Astrocyte (in vitro differentiated cells and primary cell): ENCODE results near the gene KRT6C. TPM values are rescaled to one million over a fixed set of nuclear protein-coding genes. Genes with fewer than 3 reads are reported as not detected.

Source experiments
- DNase-seq: peaks from one replicate; pipeline ENCODE4 v3.0.0-alpha.2; 2010; ENCODE audit warnings: low read depth
- FAIRE-seq: peaks from 2 replicates; lab custom pipeline; 2011; peaks lifted over from hg19 to GRCh38; lab: Jason Lieb, UNC
- H2AFZ ChIP-seq: 2 replicates; pipeline ENCODE4 v1.6.0; 2012; ENCODE audit warnings: low read depth, low read length, inconsistent platforms
- H3K27ac ChIP-seq: 2 replicates; pipeline ENCODE4 v1.5.1; 2011; ENCODE audit warnings: low read depth, low read length, inconsistent platforms
- H3K27me3 ChIP-seq: 2 replicates; pipeline ENCODE4 v1.6.0; 2011; ENCODE audit warnings: low read length, inconsistent platforms; ENCODE audit not compliant: insufficient read depth
- H3K36me3 ChIP-seq: 2 replicates; pipeline ENCODE4 v1.5.1; 2011; ENCODE audit warnings: low read length, inconsistent platforms; ENCODE audit not compliant: insufficient read depth
- H3K4me1 ChIP-seq: 2 replicates; pipeline ENCODE4 v1.5.1; 2011; ENCODE audit warnings: low read length, inconsistent platforms; ENCODE audit not compliant: insufficient read depth
- H3K4me2 ChIP-seq: 2 replicates; pipeline ENCODE4 v1.6.0; 2012; ENCODE audit warnings: low read length, inconsistent platforms
- H3K4me3 ChIP-seq: 2 replicates; pipeline ENCODE4 v1.5.1; 2011; ENCODE audit warnings: low read depth, mild to moderate bottlenecking, low read length, inconsistent platforms; ENCODE audit not compliant: insufficient read depth
- H3K79me2 ChIP-seq: 2 replicates; pipeline ENCODE4 v1.6.0; 2012; ENCODE audit warnings: mild to moderate bottlenecking, low read length, inconsistent platforms; ENCODE audit not compliant: insufficient read depth
- H3K9ac ChIP-seq: 2 replicates; pipeline ENCODE4 v1.6.0; 2012; ENCODE audit warnings: mild to moderate bottlenecking, low read length, inconsistent platforms
- H3K9me3 ChIP-seq: 2 replicates; pipeline ENCODE4 v1.5.1; 2012; ENCODE audit warnings: low read depth, mild to moderate bottlenecking, low read length, inconsistent platforms; ENCODE audit not compliant: insufficient read depth
- H4K20me1 ChIP-seq: 2 replicates; pipeline ENCODE4 v1.6.0; 2012; ENCODE audit warnings: low read length, inconsistent platforms; ENCODE audit not compliant: insufficient read depth
- H3K27ac Mint-ChIP-seq: one replicate; pipeline ENCODE4 v1.8.0; 2021; ENCODE audit warnings: mild to moderate bottlenecking, mixed read lengths; ENCODE audit not compliant: unreplicated experiment
- H3K27me3 Mint-ChIP-seq: one replicate; pipeline ENCODE4 v1.8.0; 2021; ENCODE audit warnings: low read depth, mixed read lengths; ENCODE audit not compliant: unreplicated experiment
- H3K36me3 Mint-ChIP-seq: one replicate; pipeline ENCODE4 v1.8.0; 2021; ENCODE audit warnings: low read depth, mixed read lengths; ENCODE audit not compliant: unreplicated experiment
- H3K4me1 Mint-ChIP-seq: one replicate; pipeline ENCODE4 v1.8.0; 2021; ENCODE audit warnings: low read depth, mixed read lengths; ENCODE audit not compliant: unreplicated experiment
- H3K4me3 Mint-ChIP-seq: one replicate; pipeline ENCODE4 v1.8.0; 2021; ENCODE audit warnings: mild to moderate bottlenecking, moderate library complexity, mixed read lengths; ENCODE audit not compliant: unreplicated experiment
- H3K9me3 Mint-ChIP-seq: one replicate; pipeline ENCODE4 v1.8.0; 2021; ENCODE audit warnings: mild to moderate bottlenecking, mixed read lengths; ENCODE audit not compliant: unreplicated experiment
- EZH2 ChIP-seq: IDR thresholded peaks from 2 replicates; pipeline ENCODE4 v1.6.1; 2012; ENCODE audit warnings: mild to moderate bottlenecking, low read length, inconsistent platforms; ENCODE audit not compliant: insufficient read depth
- total RNA-seq: library from RNA; stranded (reverse); gene quantifications from 2 replicates; pipeline ENCODE4 v1.2.1, GENCODE V29; 2021
- TF ChIP-seq, protein P1 (sequence below): IDR thresholded peaks from 2 replicates; pipeline ENCODE4 v1.5.1; 2011; ENCODE audit warnings: low read depth, mild to moderate bottlenecking, inconsistent platforms, low read length, moderate library complexity; ENCODE audit not compliant: insufficient read depth

Gene KRT6C
- total RNA-seq, 1 donor from 2014 or later: not detected

DNA sequence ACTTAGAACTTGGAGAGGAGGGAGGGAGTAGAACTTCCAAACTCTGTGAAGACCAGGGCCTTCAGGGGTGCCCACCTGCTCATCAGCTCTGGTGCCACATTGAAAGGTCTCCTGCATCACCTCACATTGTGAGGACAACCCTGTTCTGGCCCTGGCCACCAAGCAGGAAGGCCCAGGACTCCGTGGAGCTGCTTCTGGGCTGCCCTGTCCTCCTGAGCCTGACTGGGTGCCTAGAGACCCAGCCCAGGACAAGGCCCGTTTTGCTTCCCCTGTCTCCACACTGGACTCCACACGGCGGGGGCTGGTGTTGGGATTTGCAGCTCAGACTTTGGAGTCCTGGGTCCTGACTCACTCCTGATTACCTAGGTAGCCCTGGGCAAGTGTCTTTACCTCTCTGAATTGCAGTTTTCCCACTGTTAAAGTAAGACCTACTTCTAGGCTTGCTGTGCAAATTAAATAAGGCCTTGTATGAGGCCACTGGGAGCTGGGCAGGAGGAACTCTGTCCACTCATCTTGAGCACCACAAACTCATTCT lies 55.0 kb downstream of the KRT6C start:
- FAIRE-seq (no peak), DNase-seq (no peak)
- H3K36me3 ChIP-seq: no peaks in the 10 kb centered on the region
- no peaks in the 10 kb centered on the region for H3K36me3 Mint-ChIP-seq
- peaks cover 9% of the 10 kb centered on the region for H3K4me1 ChIP-seq
- H3K79me2 ChIP-seq: no peaks in the 10 kb centered on the region
- H3K4me3 ChIP-seq: no peak overlapping the region
- peaks cover 3% of the 10 kb centered on the region for H3K27me3 ChIP-seq
- no peak overlapping the region for H3K9ac ChIP-seq
- H3K27me3 Mint-ChIP-seq: peaks cover 7% of the 10 kb centered on the region
- TF ChIP-seq EZH2: no peak
- TF ChIP-seq, protein P1, sequence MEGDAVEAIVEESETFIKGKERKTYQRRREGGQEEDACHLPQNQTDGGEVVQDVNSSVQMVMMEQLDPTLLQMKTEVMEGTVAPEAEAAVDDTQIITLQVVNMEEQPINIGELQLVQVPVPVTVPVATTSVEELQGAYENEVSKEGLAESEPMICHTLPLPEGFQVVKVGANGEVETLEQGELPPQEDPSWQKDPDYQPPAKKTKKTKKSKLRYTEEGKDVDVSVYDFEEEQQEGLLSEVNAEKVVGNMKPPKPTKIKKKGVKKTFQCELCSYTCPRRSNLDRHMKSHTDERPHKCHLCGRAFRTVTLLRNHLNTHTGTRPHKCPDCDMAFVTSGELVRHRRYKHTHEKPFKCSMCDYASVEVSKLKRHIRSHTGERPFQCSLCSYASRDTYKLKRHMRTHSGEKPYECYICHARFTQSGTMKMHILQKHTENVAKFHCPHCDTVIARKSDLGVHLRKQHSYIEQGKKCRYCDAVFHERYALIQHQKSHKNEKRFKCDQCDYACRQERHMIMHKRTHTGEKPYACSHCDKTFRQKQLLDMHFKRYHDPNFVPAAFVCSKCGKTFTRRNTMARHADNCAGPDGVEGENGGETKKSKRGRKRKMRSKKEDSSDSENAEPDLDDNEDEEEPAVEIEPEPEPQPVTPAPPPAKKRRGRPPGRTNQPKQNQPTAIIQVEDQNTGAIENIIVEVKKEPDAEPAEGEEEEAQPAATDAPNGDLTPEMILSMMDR: no peak
- H3K4me3 Mint-ChIP-seq: no peak overlapping the region
- H3K27ac ChIP-seq: no peak overlapping the region
- no peaks in the 10 kb centered on the region for H4K20me1 ChIP-seq
- H3K9me3 ChIP-seq: no peaks in the 10 kb centered on the region
- no peak overlapping the region for H3K4me2 ChIP-seq
- H3K9me3 Mint-ChIP-seq: no peaks in the 10 kb centered on the region
- no peak overlapping the region for H3K27ac Mint-ChIP-seq
- no peak overlapping the region for H2AFZ ChIP-seq
- H3K4me1 Mint-ChIP-seq: peaks cover 28% of the 10 kb centered on the region

Other genes with a start within 250 kb of the KRT6C start
- gene KRT7, start 240.6 kb downstream of the KRT6C start, total RNA-seq: 97.6 and 149 TPM in 2 replicates
- 0.24 and 0.43 TPM in 2 replicates for gene KRT86, start 199.2 kb downstream of the KRT6C start, total RNA-seq
- 1.2 TPM in 2 replicates for gene KRT81, start 182.3 kb downstream of the KRT6C start, total RNA-seq
- not detected in 2 replicates for gene KRT83, start 152.4 kb downstream of the KRT6C start, total RNA-seq
- not detected in 2 replicates for gene KRT85, start 106.3 kb downstream of the KRT6C start, total RNA-seq
- gene KRT84, start 88.2 kb downstream of the KRT6C start, total RNA-seq: not detected in 2 replicates
- not detected in 2 replicates for gene KRT82, start 67.5 kb downstream of the KRT6C start, total RNA-seq
- gene KRT75, start 39.4 kb downstream of the KRT6C start, total RNA-seq: not detected in 2 replicates
- not detected in 2 replicates for gene KRT6B, start 21.7 kb downstream of the KRT6C start, total RNA-seq
- 0.95 and 1.4 TPM in 2 replicates for gene KRT6A, start 19.5 kb upstream of the KRT6C start, total RNA-seq
- 0.25 TPM in 1 of 2 replicates, not detected in the other for gene KRT5, start 46.6 kb upstream of the KRT6C start, total RNA-seq
- gene KRT71, start 79.3 kb upstream of the KRT6C start, total RNA-seq: not detected in 2 replicates
- not detected in 2 replicates for gene KRT74, start 100.0 kb upstream of the KRT6C start, total RNA-seq
- not detected in 2 replicates for gene KRT72, start 127.7 kb upstream of the KRT6C start, total RNA-seq
- not detected in 2 replicates for gene KRT73, start 144.8 kb upstream of the KRT6C start, total RNA-seq
- gene KRT2, start 178.4 kb upstream of the KRT6C start, total RNA-seq: not detected in 2 replicates
- not detected in 2 replicates for gene KRT1, start 206.6 kb upstream of the KRT6C start, total RNA-seq
- not detected in 2 replicates for gene KRT77, start 229.7 kb upstream of the KRT6C start, total RNA-seq